H9 (cell line): ENCODE data around the gene ABCA7. TPM values are rescaled to one million over a fixed set of nuclear protein-coding genes. Genes with fewer than 3 reads are reported as not detected.

Source experiments
- DNase-seq: peaks from one replicate; pipeline ENCODE4 v3.0.0-alpha.2; 2017
- H2AFZ ChIP-seq: one replicate; pipeline ENCODE4 v1.6.1; 2013; ENCODE audit warnings: mild to moderate bottlenecking, low read length, control low read depth, moderate library complexity
- H2AK5ac ChIP-seq: 2 replicates; pipeline ENCODE4 v1.6.1; 2013; ENCODE audit warnings: low read length, control low read depth, mixed read lengths; ENCODE audit not compliant: insufficient read length
- H2BK120ac ChIP-seq: one replicate; pipeline ENCODE4 v1.6.1; 2013; ENCODE audit warnings: low read depth, mild to moderate bottlenecking, low read length, control low read depth, inconsistent platforms; ENCODE audit not compliant: poor library complexity, severe bottlenecking
- H2BK12ac ChIP-seq: 2 replicates; pipeline ENCODE4 v1.6.1; 2013; ENCODE audit warnings: low read length, control low read depth, mixed read lengths, low read depth; ENCODE audit not compliant: insufficient read length
- H2BK15ac ChIP-seq: 2 replicates; pipeline ENCODE4 v1.6.1; 2013; ENCODE audit warnings: low read depth, low read length, control low read depth
- H2BK20ac ChIP-seq: one replicate; pipeline ENCODE4 v1.6.1; 2013; ENCODE audit warnings: low read depth, mild to moderate bottlenecking, low read length, control low read depth, inconsistent platforms; ENCODE audit not compliant: poor library complexity, severe bottlenecking
- H2BK5ac ChIP-seq: 2 replicates; pipeline ENCODE4 v1.6.1; 2013; ENCODE audit warnings: low read length, control low read depth, mixed read lengths; ENCODE audit not compliant: insufficient read length
- H3K14ac ChIP-seq: 2 replicates; pipeline ENCODE4 v1.6.1; 2013; ENCODE audit warnings: low read length, control low read depth; ENCODE audit not compliant: insufficient read depth
- H3K18ac ChIP-seq: 2 replicates; pipeline ENCODE4 v1.6.1; 2013; ENCODE audit warnings: low read depth, mild to moderate bottlenecking, mixed read lengths, low read length, control low read depth; ENCODE audit not compliant: insufficient read length
- H3K23ac ChIP-seq: 2 replicates; pipeline ENCODE4 v1.6.1; 2013; ENCODE audit warnings: low read length, control low read depth, mixed read lengths, low read depth; ENCODE audit not compliant: insufficient read length
- H3K23me2 ChIP-seq: 2 replicates; pipeline ENCODE4 v1.6.1; 2013; ENCODE audit warnings: low read depth, mild to moderate bottlenecking, mixed read lengths, low read length, control low read depth; ENCODE audit not compliant: insufficient read length, poor library complexity, severe bottlenecking
- H3K27ac ChIP-seq: 2 replicates; pipeline ENCODE4 v1.5.1; 2013; ENCODE audit warnings: low read length, control low read depth, mixed read lengths, low read depth; ENCODE audit not compliant: insufficient read length
- H3K27me3 ChIP-seq: 2 replicates; pipeline ENCODE4 v1.6.1; 2013; ENCODE audit warnings: low read length, control low read depth, inconsistent platforms; ENCODE audit not compliant: insufficient read depth
- H3K4ac ChIP-seq: 2 replicates; pipeline ENCODE4 v1.6.1; 2013; ENCODE audit warnings: low read depth, mild to moderate bottlenecking, control low read depth, inconsistent platforms, low read length, moderate library complexity
- H3K4me1 ChIP-seq: 2 replicates; pipeline ENCODE4 v1.6.1; 2013; ENCODE audit warnings: low read length, control low read depth, inconsistent platforms; ENCODE audit not compliant: insufficient read depth
- H3K4me2 ChIP-seq: 2 replicates; pipeline ENCODE4 v1.6.1; 2013; ENCODE audit warnings: low read length, control low read depth, mixed read lengths; ENCODE audit not compliant: insufficient read length, insufficient read depth
- H3K56ac ChIP-seq: 2 replicates; pipeline ENCODE4 v1.6.1; 2013; ENCODE audit warnings: low read depth, mild to moderate bottlenecking, mixed read lengths, low read length, control low read depth; ENCODE audit not compliant: insufficient read length
- H3K79me1 ChIP-seq: 2 replicates; pipeline ENCODE4 v1.6.1; 2013; ENCODE audit warnings: low read depth, mild to moderate bottlenecking, moderate library complexity, low read length, control low read depth, inconsistent platforms; ENCODE audit not compliant: insufficient read depth, poor library complexity, severe bottlenecking
- H3K79me2 ChIP-seq: 2 replicates; pipeline ENCODE4 v1.6.1; 2013; ENCODE audit warnings: low read length, control low read depth, inconsistent platforms; ENCODE audit not compliant: insufficient read depth
- H3K9ac ChIP-seq: 2 replicates; pipeline ENCODE4 v1.6.1; 2013; ENCODE audit warnings: low read length, control low read depth, mixed read lengths; ENCODE audit not compliant: insufficient read length; ENCODE audit errors: extremely low read depth
- H3K9me3 ChIP-seq: one replicate; pipeline ENCODE4 v1.6.1; 2013; ENCODE audit warnings: low read depth, low read length, inconsistent platforms; ENCODE audit not compliant: control insufficient read depth
- H3T11ph ChIP-seq: one replicate; pipeline ENCODE4 v1.6.1; 2013; ENCODE audit warnings: mild to moderate bottlenecking, low read length, control low read depth, inconsistent platforms
- H4K20me1 ChIP-seq: one replicate; pipeline ENCODE4 v1.6.1; 2013; ENCODE audit not compliant: control insufficient read depth, insufficient read length, insufficient read depth
- H4K5ac ChIP-seq: 2 replicates; pipeline ENCODE4 v1.6.1; 2013; ENCODE audit warnings: low read depth, mild to moderate bottlenecking, mixed read lengths, low read length, control low read depth; ENCODE audit not compliant: insufficient read length
- H4K8ac ChIP-seq: replicated peaks from 2 replicates; pipeline ENCODE4 v1.6.1; 2013; ENCODE audit warnings: low read length, control low read depth, mixed read lengths, low read depth; ENCODE audit not compliant: insufficient read length
- H4K91ac ChIP-seq: 2 replicates; pipeline ENCODE4 v1.6.1; 2013; ENCODE audit warnings: low read depth, mild to moderate bottlenecking, moderate library complexity, mixed read lengths, low read length, control low read depth; ENCODE audit not compliant: insufficient read length
- H3K27ac Mint-ChIP-seq, 3 experiments: 2 replicates in 2 of 3; 3 replicates in 1 of 3; pipeline ENCODE4 v1.8.0; 2020 to 2021; ENCODE audit warnings: mixed read lengths in 3 of 3, mild to moderate bottlenecking in 1 of 3, moderate library complexity in 1 of 3
- H3K27me3 Mint-ChIP-seq: 2 replicates; pipeline ENCODE4 v1.8.0; 2021; ENCODE audit warnings: low read depth, mild to moderate bottlenecking, moderate library complexity, mixed read lengths
- H3K36me3 Mint-ChIP-seq, 3 experiments: 2 replicates in 2 of 3; 3 replicates in 1 of 3; pipeline ENCODE4 v1.8.0; 2020 to 2021; ENCODE audit warnings: low read depth in 3 of 3, mixed read lengths in 3 of 3; ENCODE audit not compliant: insufficient read depth in 1 of 3
- H3K4me1 Mint-ChIP-seq, 2 experiments: 2 replicates each; pipeline ENCODE4 v1.8.0; 2020; ENCODE audit warnings: mixed read lengths in 2 of 2
- H3K4me3 Mint-ChIP-seq, 2 experiments: 2 replicates in 1 of 2; 3 replicates in 1 of 2; pipeline ENCODE4 v1.8.0; 2020 to 2021; ENCODE audit warnings: mild to moderate bottlenecking in 2 of 2, mixed read lengths in 2 of 2, moderate library complexity in 1 of 2
- H3K9me3 Mint-ChIP-seq, 2 experiments: 2 replicates in 1 of 2; 3 replicates in 1 of 2; pipeline ENCODE4 v1.8.0; 2020; ENCODE audit warnings: mild to moderate bottlenecking in 2 of 2, mixed read lengths in 2 of 2, moderate library complexity in 1 of 2
- WGBS: extraction: QIAGEN DNeasy Blood & Tissue Kit; methylation state at CpG from one replicate; pipeline ENCODE4 v1.1.7; 2013; ENCODE audit warnings: missing lambda C conversion rate, low lambda C conversion rate, mixed read lengths; ENCODE audit not compliant: insufficient read length; ENCODE audit errors: extremely low coverage; 5-methylcytosine and 5-hydroxymethylcytosine counted together
- total RNA-seq: library from RNA; stranded (reverse); gene quantifications from 2 replicates; pipeline ENCODE4 v1.2.1, GENCODE V29; 2021
- TF ChIP-seq, protein P1 (sequence below): fragments of 200-600 bp; sonication (generic); conservative IDR thresholded peaks from 3 replicates; pipeline ENCODE4 v1.8.0; 2021; ENCODE audit warnings: antibody characterized with exemption, mild to moderate bottlenecking

The ABCA7 gene
- total RNA-seq, 1 experiment from 2014 or later: 34.6 TPM

DNA sequence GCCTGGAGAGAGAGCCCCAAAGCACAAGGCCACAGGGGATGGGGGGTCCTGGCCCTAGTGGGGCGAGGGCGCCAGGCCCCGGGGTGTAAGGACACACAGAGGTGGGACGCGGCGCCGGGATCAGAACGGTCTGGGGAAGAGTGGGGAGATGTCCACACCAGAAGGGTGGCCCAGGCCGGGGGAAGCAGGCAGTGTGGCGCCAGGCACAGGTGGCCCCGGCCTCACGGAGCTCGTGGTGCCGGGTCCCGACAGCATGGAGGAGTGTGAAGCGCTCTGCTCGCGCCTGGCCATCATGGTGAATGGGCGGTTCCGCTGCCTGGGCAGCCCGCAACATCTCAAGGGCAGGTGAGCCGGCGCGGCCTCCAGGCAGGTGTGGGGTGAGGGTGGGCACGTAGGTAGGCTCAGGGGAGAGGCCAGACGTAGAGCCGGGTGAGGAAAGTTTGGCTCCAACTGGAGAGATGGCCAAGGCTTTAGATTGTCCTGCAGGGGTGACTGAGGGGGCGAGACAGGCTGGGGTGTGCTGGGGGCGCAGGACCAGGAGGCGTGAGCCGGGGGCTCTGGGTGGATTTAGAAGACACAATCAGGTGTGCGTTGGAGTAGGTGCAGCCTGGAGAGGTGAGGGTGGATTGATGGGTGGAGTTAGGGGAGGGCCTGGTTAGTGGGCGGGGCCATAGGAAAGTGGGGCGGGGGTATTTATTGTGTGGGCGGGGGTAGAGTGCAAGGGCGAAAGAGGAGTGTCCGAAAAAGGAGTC lies 24.2 kb downstream of the ABCA7 start:
- peak overlapping the region; percentile 23 for H3K4me2 ChIP-seq
- H3K14ac ChIP-seq: no peak overlapping the region
- H3K79me2 ChIP-seq: no peaks in the 10 kb centered on the region
- no peak overlapping the region for H3K27ac ChIP-seq
- H2BK120ac ChIP-seq: no peak overlapping the region
- Mint-ChIP-seq H3K36me3 (peaks cover 0 to 2% (median 0%) of the 10 kb centered on the region in 3 experiments; a peak in 1 of 7 replicates), H3K4me1 (peaks cover 11 to 35% of the 10 kb centered on the region in 2 experiments), H3K27ac (no peak overlapping the region; a peak in 1 of 7 replicates), H3K9me3 (no peaks in the 10 kb centered on the region), H3K27me3 (peaks cover 24% of the 10 kb centered on the region), H3K4me3 (peak overlapping the region; percentile 59 to 80)
- WGBS: no CpG with 5 or more reads among the region's 37 CpGs
- H3K4me1 ChIP-seq: peaks cover 5% of the 10 kb centered on the region; the same call in 1 of the 2 replicates
- H2AFZ ChIP-seq: no peak overlapping the region
- no peak overlapping the region for H4K91ac ChIP-seq
- H2BK12ac ChIP-seq: no peak overlapping the region
- no peak overlapping the region for H3K18ac ChIP-seq
- H2BK20ac ChIP-seq: no peak overlapping the region
- no peaks in the 10 kb centered on the region for H3K9me3 ChIP-seq
- no peak overlapping the region for H4K5ac ChIP-seq
- no peak overlapping the region for H3K23ac ChIP-seq
- no peak overlapping the region for H2AK5ac ChIP-seq
- no peaks in the 10 kb centered on the region for H4K20me1 ChIP-seq
- H3K9ac ChIP-seq: no peak overlapping the region
- no peaks in the 10 kb centered on the region; the same call in 1 of the 2 replicates for H3K27me3 ChIP-seq
- no peak overlapping the region for H2BK15ac ChIP-seq
- H4K8ac ChIP-seq: no peak overlapping the region
- no peak overlapping the region for H3K56ac ChIP-seq
- no peak overlapping the region for H3K4ac ChIP-seq
- no peak overlapping the region for H2BK5ac ChIP-seq
- no peaks in the 10 kb centered on the region for H3K79me1 ChIP-seq
- H3K23me2 ChIP-seq: peaks cover 22% of the 10 kb centered on the region
- DNase-seq: peak; percentile 80
- TF ChIP-seq, protein P1, sequence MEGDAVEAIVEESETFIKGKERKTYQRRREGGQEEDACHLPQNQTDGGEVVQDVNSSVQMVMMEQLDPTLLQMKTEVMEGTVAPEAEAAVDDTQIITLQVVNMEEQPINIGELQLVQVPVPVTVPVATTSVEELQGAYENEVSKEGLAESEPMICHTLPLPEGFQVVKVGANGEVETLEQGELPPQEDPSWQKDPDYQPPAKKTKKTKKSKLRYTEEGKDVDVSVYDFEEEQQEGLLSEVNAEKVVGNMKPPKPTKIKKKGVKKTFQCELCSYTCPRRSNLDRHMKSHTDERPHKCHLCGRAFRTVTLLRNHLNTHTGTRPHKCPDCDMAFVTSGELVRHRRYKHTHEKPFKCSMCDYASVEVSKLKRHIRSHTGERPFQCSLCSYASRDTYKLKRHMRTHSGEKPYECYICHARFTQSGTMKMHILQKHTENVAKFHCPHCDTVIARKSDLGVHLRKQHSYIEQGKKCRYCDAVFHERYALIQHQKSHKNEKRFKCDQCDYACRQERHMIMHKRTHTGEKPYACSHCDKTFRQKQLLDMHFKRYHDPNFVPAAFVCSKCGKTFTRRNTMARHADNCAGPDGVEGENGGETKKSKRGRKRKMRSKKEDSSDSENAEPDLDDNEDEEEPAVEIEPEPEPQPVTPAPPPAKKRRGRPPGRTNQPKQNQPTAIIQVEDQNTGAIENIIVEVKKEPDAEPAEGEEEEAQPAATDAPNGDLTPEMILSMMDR: no peak
- no peak overlapping the region for H3T11ph ChIP-seq
